GM21717 (cell line): Measurements from ENCODE around the gene VPS35.
A peak's percentile ranks its signal among the peaks of the same experiment; 100 is the strongest.

Experiments used
- ATAC-seq: cut with Tn5 transposase; IDR thresholded peaks from one replicate; pipeline ENCODE4 v1.9.1; 2021; ENCODE audit warnings: mild to moderate bottlenecking, moderate library complexity; ENCODE audit not compliant: unreplicated experiment

Gene VPS35

DNA sequence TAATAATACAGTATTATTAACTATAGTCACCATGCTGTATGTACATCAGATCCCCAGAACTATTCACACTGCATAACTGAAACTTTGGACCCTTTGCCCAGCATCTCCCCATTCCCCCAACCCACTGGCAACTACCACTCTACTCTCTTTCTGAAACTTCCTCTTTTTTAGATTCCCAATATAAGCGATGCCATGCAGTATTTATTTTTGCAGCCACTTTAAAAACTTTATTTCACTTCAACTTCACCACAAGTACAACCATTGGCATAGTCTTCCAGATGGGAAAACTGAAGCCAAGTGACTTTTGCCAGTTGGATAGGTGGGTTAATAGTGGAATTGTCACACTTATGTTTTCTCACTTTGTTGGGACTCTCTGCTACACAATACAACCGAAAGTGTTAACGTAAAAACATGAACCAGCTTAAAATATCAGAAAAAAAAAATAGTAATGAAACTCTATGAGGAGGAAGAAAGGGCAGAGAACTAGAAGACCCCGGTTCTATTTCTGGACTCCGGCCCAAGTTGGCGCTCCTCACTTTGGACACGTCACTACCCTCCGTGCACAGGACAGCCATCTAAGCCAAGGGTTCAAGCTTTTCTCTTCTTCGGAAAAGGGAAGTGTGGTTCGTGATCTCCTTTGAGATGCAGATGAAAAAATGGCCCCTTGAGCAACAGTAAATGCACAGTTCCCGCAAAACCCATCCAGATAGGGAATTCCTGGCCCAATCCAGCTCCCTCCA is 68.5 kb downstream of the VPS35 start:
- peak; percentile 39 for ATAC-seq

DNA sequence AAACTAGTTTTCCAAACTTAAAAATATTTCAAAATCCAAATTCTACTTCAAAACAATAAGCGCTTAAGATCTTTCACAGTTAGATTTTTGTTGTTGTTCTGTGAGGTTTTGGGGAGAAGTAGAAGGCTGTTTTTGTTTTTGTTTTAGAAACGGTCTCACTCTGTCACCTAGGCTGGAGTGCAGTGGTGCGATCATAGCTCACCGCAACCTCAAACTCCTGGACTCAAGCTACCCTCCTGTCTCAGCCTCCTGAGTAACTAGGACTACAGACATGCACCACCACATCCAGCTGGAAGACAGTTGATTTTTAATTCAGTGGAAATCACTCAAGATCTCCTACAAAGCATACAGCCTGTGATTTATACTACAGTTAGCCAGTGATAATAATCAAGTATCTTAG is 70.5 kb downstream of the VPS35 start:
- no peak for ATAC-seq

DNA sequence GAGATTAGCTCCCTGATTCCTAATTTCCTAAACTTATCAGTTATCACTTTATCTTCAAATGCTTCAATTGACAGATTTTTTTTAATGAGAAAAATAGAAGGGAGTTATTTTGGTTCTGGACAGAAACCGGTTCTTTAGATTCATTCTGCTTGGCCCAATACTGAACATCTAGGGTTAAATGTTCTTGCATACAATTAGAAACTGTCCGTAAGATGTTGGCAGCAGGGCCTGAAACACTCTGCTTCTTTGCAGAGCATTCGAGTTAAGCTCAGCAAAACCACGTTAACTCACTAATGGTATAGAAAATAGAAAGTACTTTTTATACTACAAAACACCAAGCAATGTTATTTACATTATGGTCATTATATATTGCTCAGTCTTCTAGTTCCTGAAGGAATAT is 75.0 kb downstream of the VPS35 start:
- ATAC-seq, result no peak

DNA sequence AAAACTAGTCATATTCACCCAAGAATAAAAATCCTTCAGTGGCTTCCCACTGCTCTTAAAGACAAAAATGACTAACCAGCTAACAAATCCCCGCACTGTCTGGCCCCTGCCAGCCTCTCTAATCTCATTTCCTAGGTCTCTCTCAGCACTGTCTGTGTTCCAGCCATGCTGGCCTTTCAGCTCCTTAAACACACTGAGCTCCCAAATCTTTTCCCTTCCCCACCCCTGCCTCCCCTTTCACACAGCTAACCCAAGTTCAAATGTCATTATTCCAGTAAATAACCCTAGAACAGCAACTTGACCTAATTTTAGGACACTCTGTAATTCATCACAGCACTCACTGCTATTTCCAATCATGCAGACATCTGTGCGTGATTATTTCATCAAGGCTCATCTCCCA is 75.6 kb downstream of the VPS35 start:
- ATAC-seq, result no peak

DNA sequence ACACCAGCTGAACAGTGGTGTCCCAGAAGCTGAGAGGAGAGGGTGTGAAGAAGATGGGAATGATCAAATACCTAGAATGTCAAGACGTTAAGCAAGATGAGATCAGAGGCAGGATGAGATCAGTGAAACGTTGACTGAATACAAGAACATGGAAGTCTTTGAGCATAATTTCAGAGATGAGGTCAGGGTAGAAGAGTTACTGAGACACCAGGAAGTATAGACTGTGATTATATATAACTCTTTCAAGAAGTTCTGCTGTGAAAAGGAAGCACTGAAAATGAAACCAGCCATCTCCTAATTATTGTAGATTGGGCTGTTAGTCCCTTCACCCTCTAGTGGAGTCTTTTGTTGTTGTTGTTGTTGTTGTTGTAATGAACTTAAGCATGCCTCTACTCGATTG is 76.9 kb downstream of the VPS35 start:
- peak; percentile 73 for ATAC-seq

DNA sequence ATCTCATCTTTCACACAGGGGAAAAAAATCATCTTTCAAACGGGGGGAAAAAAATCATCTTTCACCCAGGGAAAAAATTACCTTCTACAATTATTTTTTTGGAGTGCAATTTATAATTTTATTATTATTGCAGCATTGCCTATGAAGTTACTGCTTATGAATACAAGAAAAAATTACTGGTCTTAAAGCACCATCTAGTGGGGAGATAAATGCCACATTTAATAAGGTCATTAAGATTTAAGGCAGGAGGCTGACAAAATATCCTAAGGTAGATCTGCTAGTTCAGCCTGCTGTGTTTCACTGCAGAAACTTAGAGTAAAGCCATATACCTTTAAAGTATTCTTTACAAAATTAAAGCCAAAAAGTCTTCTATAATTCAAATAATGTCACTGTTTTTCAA is 81.4 kb downstream of the VPS35 start:
- no peak for ATAC-seq

DNA sequence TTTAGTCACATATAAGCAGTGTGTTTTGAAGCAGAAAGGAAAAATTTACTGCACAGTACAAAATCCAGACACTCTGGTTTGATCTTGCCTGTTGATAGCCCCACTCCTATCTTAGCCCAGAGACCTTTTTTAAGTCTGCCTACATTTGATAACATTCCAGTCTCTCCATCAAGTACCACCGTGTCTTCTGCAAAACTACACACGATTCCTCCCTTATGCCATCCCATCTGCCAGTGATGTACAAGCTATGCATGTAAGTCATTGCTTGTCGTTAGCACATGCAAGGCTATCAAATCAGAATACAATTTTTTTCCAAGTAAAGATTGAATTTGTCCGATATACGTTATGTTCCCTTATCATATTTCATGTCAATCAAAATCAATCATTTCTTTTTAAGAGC is 82.7 kb downstream of the VPS35 start:
- ATAC-seq, result no peak
